GM12878 (cell line): ENCODE measurements around the gene MAN2A2.

Experiments
- BCL11A ChIP-seq: IDR thresholded peaks from 2 replicates; pipeline ENCODE4 v1.6.1; 2011; ENCODE audit warnings: low read depth, low read length
- TF ChIP-seq, protein P1 (sequence below): IDR thresholded peaks from 2 replicates; pipeline ENCODE4 v1.6.1; 2012; ENCODE audit warnings: mild to moderate bottlenecking, low read depth, low read length

DNA sequence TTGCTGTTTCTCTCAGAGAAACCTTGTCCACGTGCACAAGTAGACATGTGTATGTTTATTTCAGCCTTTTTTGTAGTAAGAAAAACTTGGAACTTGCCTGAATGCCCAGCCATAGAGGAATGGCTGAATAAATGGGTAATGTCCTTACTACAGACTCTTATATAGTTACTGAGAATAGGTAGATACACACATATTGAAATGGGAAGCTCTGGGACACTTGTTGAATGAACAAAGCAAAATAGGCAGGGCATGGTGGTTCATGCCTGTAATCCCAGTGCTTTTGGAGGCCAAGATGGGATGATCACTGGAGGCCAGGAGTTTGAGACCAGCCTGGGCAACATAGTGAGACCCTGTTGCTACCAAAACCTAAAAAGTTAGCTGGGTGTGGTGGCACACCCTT is 33.7 kb downstream of the MAN2A2 start:
- TF ChIP-seq, protein P1, sequence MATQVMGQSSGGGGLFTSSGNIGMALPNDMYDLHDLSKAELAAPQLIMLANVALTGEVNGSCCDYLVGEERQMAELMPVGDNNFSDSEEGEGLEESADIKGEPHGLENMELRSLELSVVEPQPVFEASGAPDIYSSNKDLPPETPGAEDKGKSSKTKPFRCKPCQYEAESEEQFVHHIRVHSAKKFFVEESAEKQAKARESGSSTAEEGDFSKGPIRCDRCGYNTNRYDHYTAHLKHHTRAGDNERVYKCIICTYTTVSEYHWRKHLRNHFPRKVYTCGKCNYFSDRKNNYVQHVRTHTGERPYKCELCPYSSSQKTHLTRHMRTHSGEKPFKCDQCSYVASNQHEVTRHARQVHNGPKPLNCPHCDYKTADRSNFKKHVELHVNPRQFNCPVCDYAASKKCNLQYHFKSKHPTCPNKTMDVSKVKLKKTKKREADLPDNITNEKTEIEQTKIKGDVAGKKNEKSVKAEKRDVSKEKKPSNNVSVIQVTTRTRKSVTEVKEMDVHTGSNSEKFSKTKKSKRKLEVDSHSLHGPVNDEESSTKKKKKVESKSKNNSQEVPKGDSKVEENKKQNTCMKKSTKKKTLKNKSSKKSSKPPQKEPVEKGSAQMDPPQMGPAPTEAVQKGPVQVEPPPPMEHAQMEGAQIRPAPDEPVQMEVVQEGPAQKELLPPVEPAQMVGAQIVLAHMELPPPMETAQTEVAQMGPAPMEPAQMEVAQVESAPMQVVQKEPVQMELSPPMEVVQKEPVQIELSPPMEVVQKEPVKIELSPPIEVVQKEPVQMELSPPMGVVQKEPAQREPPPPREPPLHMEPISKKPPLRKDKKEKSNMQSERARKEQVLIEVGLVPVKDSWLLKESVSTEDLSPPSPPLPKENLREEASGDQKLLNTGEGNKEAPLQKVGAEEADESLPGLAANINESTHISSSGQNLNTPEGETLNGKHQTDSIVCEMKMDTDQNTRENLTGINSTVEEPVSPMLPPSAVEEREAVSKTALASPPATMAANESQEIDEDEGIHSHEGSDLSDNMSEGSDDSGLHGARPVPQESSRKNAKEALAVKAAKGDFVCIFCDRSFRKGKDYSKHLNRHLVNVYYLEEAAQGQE, result no peak
- TF ChIP-seq BCL11A, result no peak
